ENCODE measurements around the gene ZNF784.
A peak's percentile ranks its signal among the peaks of the same experiment; 100 is the strongest.
"Not testable (repeated sequence)": the region's sequence is repeated elsewhere in the genome, so short reads cannot be mapped to it uniquely, and the experiment has no call there.

Gene ZNF784

GRCh38 chr19:55584871-55585270 is 39.5 kb downstream of the ZNF784 start:
- H3K36me3 ChIP-seq (ENCODE audit: control insufficient read depth, insufficient read depth, low read length, severe bottlenecking), result no peaks in the 10 kb centered on the region
- no peaks in the 10 kb centered on the region for H3K27me3 ChIP-seq (replicated peaks; ENCODE audit: control insufficient read depth, insufficient read depth, low read length)
- H3K9ac ChIP-seq (ENCODE audit: low read length), result no peak overlapping the region
- peaks cover 42% of the 10 kb centered on the region for H3K4me1 ChIP-seq (ENCODE audit: control insufficient read depth, insufficient read depth, low read length)
- no peaks in the 10 kb centered on the region for H3K9me3 ChIP-seq (ENCODE audit: control insufficient read depth, low read length)
- no peak overlapping the region for H3K4me3 ChIP-seq (ENCODE audit: low read length)
- DNase-seq (ENCODE audit: low read depth), result no peak

DNA sequence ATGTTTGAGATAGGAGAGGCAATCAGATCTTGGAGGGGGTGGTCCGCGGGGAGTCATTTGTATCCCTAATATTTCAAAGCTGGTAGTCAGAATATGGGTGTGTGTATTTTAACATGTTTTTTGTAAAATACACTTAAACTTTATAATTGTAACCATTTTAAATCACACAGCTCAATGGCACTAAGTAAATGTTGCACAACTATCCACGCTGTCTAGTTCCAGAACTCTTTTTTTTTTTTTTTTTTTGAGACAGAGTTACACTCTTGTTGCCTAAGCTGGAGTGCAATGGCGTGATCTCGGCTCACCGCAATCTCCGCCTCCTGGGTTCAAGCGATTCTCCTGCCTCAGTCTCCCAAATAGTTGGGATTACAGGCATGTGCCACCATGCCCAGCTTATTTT is 40.5 kb downstream of the ZNF784 start:
- not testable (repeated sequence) for H3K27me3 ChIP-seq (replicated peaks; ENCODE audit: control insufficient read depth, insufficient read depth, low read length); H3K36me3 ChIP-seq (ENCODE audit: control insufficient read depth, insufficient read depth, low read length, severe bottlenecking); H3K9me3 ChIP-seq (ENCODE audit: control insufficient read depth, low read length); H3K9ac ChIP-seq (ENCODE audit: low read length); H3K4me3 ChIP-seq (ENCODE audit: low read length)
- DNase-seq (ENCODE audit: low read depth), result peak; percentile 15
- H3K4me1 ChIP-seq (ENCODE audit: control insufficient read depth, insufficient read depth, low read length), result peaks cover 45% of the 10 kb centered on the region

GRCh38 chr19:55582284-55582683 is 42.1 kb downstream of the ZNF784 start:
- peaks cover 43% of the 10 kb centered on the region for H3K4me1 ChIP-seq (ENCODE audit: control insufficient read depth, insufficient read depth, low read length)
- not testable (repeated sequence) for H3K36me3 ChIP-seq (ENCODE audit: control insufficient read depth, insufficient read depth, low read length, severe bottlenecking); H3K27me3 ChIP-seq (replicated peaks; ENCODE audit: control insufficient read depth, insufficient read depth, low read length); DNase-seq (ENCODE audit: low read depth); H3K4me3 ChIP-seq (ENCODE audit: low read length); H3K9ac ChIP-seq (ENCODE audit: low read length); H3K9me3 ChIP-seq (ENCODE audit: control insufficient read depth, low read length)

DNA sequence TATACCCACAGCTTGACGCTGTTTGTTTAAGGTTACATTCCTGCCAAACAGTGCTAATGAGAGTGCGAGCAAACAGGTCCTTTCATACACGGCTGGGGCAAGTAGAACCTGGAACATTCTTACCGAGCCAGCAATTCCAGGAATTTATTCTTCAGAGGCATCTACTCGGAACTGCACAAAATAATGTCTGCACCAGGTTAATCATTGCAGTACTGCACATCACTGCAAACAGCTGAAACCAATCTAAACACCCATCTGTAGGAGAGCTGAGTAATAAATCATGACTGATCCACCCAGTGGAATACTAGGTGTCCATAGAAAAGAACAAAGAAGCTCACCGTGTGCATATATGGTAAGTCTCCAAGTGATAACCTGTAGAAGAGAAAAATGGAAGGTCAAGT is 42.5 kb downstream of the ZNF784 start:
- Histone ChIP-seq H3K9me3 (ENCODE audit: control insufficient read depth, low read length) (no peaks in the 10 kb centered on the region), H3K4me1 (ENCODE audit: control insufficient read depth, insufficient read depth, low read length) (peaks cover 38% of the 10 kb centered on the region), H3K27me3 (replicated peaks; ENCODE audit: control insufficient read depth, insufficient read depth, low read length) (no peaks in the 10 kb centered on the region), H3K36me3 (ENCODE audit: control insufficient read depth, insufficient read depth, low read length, severe bottlenecking) (peaks cover 8% of the 10 kb centered on the region), H3K9ac (ENCODE audit: low read length) (no peak overlapping the region), H3K4me3 (ENCODE audit: low read length) (peak overlapping the region; percentile 7)
- no peak for DNase-seq (ENCODE audit: low read depth)

DNA sequence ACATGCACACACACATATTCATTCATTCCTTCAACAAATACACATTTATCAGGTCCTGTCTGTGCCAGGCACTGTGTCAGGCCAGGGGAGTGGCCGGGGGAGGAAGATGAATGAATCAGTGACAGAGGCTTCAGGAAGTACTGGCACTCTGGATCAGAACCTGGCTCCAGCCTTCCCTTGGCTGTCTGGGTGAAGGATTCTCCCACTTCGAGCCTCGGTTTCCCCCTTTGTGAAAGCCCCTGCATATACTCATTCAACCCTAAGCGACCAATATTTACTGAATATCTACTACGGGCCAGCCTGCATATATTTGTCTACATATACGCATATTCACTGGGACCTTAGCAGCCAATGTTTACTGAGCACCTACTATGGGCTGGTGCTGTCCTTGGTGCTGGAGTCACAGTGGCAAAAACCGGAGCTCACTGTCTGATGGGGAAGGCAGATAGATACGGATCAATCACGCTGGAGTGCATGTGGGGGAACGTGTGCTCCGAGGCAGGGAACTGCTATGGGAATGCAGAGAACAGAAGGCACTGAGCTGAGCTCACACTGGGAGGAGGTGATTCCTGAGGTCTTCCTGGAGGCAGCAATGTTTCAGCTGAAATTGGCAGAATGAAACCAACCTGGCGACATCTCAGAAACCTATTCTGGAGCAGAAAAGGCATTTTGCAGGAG is 43.1 kb downstream of the ZNF784 start:
- Histone ChIP-seq H3K4me3 (ENCODE audit: low read length) (peak overlapping the region; percentile 93), H3K4me1 (ENCODE audit: control insufficient read depth, insufficient read depth, low read length) (peaks cover 35% of the 10 kb centered on the region), H3K9ac (ENCODE audit: low read length) (peak overlapping the region; percentile 95), H3K9me3 (ENCODE audit: control insufficient read depth, low read length) (no peaks in the 10 kb centered on the region), H3K36me3 (ENCODE audit: control insufficient read depth, insufficient read depth, low read length, severe bottlenecking) (peaks cover 10% of the 10 kb centered on the region), H3K27me3 (replicated peaks; ENCODE audit: control insufficient read depth, insufficient read depth, low read length) (no peaks in the 10 kb centered on the region)
- DNase-seq (ENCODE audit: low read depth), result no peak

DNA sequence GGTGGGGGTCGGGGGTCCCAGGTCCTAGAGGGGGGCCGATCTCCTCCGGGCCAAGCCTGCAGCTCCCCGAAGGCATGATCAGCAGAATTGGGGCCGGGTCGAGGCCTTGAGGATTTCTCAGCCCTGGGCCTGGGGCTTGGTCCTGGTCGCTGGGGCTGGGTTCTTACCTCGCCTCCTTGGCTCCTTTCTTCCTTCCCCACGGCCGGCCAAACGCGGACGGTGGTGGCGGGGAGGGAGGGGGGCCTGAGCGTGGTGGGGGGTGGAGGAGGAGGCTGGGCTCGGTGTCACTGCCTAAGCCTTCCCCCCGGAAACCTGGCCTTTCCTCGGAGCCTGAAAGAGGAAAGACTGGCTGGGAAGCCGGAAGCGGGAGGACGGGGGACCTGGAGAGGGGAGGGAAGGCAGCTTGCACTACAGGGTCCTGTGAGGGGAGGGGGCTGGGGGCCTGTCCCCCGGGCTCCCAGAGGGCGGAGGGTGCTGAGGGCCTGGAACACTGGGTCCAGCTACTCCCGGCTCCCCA is 43.7 kb downstream of the ZNF784 start, which contains the start of gene ZNF579:
Gene ZNF579 (minus strand): TSS at position 221 of the 517 bp plus-strand sequence. CDS start 1,209 bp downstream, outside the sequence.
- H3K9ac ChIP-seq (ENCODE audit: low read length), result peak within 1 kb of the TSS; percentile 95

GRCh38 chr19:55579766-55580621 is 44.4 kb downstream of the ZNF784 start:
- no peaks in the 10 kb centered on the region for H3K27me3 ChIP-seq (replicated peaks; ENCODE audit: control insufficient read depth, insufficient read depth, low read length)
- H3K4me3 ChIP-seq (ENCODE audit: low read length), result peak overlapping the region; percentile 93
- peaks cover 10% of the 10 kb centered on the region for H3K36me3 ChIP-seq (ENCODE audit: control insufficient read depth, insufficient read depth, low read length, severe bottlenecking)
- H3K9me3 ChIP-seq (ENCODE audit: control insufficient read depth, low read length), result no peaks in the 10 kb centered on the region
- H3K4me1 ChIP-seq (ENCODE audit: control insufficient read depth, insufficient read depth, low read length), result peaks cover 28% of the 10 kb centered on the region
- peak overlapping the region; percentile 95 for H3K9ac ChIP-seq (ENCODE audit: low read length)
- peak; percentile 73 for DNase-seq (ENCODE audit: low read depth)

More for the DNA sequence above, 43.7 kb downstream of the ZNF784 start, which contains the start of gene ZNF579:
- peak; percentile 95 for DNase-seq (ENCODE audit: low read depth)
- Histone ChIP-seq H3K9me3 (ENCODE audit: control insufficient read depth, low read length) (no peaks in the 10 kb centered on the region), H3K4me1 (ENCODE audit: control insufficient read depth, insufficient read depth, low read length) (peaks cover 31% of the 10 kb centered on the region), H3K36me3 (ENCODE audit: control insufficient read depth, insufficient read depth, low read length, severe bottlenecking) (peaks cover 10% of the 10 kb centered on the region), H3K27me3 (replicated peaks; ENCODE audit: control insufficient read depth, insufficient read depth, low read length) (no peaks in the 10 kb centered on the region), H3K4me3 (ENCODE audit: low read length) (peak within 1 kb of the TSS; percentile 93)

DNA sequence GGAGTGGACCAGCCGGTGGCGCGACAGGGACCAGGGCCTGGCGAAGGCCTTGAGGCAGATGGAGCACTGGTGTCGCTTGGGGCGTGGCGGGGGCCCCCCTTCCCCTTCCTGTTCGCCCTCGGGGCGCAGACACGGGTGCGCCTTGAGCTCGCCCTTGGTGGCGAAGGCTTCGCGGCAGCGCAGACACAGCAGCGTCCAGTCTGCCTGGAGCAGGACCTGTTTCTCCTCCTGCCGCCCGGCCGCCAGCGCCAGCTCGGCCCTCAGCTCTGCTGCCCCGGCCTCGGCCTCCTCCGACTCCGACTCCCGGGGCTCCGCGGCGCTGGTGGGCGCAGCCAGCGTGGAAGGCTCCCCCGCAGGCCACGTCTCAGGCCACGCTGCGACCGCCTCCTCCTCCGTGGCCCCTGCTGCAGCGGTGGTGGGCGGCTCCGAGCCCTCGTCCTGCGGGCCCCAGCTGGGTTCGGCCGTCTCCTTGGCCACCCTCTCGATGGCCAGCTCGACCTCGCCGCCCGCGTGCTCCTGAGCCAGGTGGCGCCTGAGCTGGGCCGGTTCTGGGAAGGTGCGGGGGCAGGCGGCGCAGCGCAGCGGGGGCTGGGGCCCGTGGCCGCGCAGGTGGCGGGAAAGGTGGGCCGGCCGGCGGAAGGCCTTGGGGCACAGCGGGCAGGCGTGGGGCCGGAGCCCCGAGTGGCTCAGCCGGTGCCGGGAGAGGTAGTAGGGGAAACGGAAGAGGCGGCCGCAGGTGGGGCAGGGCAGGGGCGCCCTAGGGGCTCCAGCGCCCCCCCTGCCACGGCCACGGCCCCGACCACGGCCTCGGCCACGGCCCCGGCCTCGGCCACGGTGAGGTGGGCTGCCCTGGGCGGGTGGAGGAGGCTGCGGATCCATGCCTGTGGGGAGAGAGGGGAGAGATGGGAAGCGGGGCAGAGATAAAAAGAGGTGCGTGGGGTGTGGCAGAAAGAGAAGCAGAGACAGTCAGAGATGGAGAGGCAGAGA is 45.3 kb downstream of the ZNF784 start:
- no peaks in the 10 kb centered on the region for H3K9me3 ChIP-seq (ENCODE audit: control insufficient read depth, low read length)
- H3K4me1 ChIP-seq (ENCODE audit: control insufficient read depth, insufficient read depth, low read length), result peaks cover 23% of the 10 kb centered on the region
- no peak for DNase-seq (ENCODE audit: low read depth)
- peak overlapping the region; percentile 95 for H3K9ac ChIP-seq (ENCODE audit: low read length)
- peaks cover 10% of the 10 kb centered on the region for H3K36me3 ChIP-seq (ENCODE audit: control insufficient read depth, insufficient read depth, low read length, severe bottlenecking)
- H3K27me3 ChIP-seq (replicated peaks; ENCODE audit: control insufficient read depth, insufficient read depth, low read length), result no peaks in the 10 kb centered on the region
- peak overlapping the region; percentile 93 for H3K4me3 ChIP-seq (ENCODE audit: low read length)

DNA sequence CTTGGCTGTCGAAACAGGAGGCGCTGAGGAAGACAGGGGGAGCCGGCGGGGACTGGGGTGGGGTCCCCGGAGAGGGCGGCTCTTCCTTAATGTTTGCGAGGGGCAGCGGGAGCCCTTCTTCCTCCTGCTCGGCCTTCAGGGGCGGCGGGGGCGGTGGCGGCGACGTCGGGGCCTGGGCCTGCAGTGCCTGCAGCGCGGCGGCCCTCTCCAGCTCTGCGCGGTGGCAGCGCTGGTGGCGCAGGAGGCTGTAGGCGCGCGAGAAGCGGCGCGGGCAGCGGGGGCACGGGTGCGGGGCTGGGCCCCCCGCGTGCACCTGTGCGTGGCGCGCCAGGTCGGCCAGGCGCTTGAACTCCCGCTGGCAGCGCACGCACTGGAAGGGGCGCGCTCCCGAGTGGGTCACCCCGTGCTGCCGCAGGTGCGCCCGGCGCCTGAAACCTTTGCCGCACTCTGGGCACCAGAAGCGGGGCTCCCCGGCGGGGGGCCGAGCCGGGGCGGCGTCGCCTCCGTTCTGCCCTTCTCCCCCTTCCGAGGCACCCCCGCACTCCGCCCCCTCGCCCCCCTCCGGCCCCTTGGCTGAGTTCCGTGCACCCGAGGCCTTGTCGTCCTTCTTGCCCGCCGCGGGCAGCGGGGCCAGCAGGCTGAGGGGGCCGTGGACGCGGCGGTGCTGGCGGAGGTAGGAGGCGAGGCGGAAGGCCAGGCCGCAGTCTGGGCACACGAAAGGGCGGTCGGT is 46.2 kb downstream of the ZNF784 start:
- H3K9me3 ChIP-seq (ENCODE audit: control insufficient read depth, low read length), result no peaks in the 10 kb centered on the region
- DNase-seq (ENCODE audit: low read depth), result no peak
- no peak overlapping the region for H3K4me3 ChIP-seq (ENCODE audit: low read length)
- H3K27me3 ChIP-seq (replicated peaks; ENCODE audit: control insufficient read depth, insufficient read depth, low read length), result no peaks in the 10 kb centered on the region
- H3K4me1 ChIP-seq (ENCODE audit: control insufficient read depth, insufficient read depth, low read length), result peaks cover 18% of the 10 kb centered on the region
- H3K36me3 ChIP-seq (ENCODE audit: control insufficient read depth, insufficient read depth, low read length, severe bottlenecking), result peaks cover 10% of the 10 kb centered on the region
- no peak overlapping the region for H3K9ac ChIP-seq (ENCODE audit: low read length)

GRCh38 chr19:55576746-55577145 is 47.6 kb downstream of the ZNF784 start:
- no peak overlapping the region for H3K4me3 ChIP-seq (ENCODE audit: low read length)
- H3K27me3 ChIP-seq (replicated peaks; ENCODE audit: control insufficient read depth, insufficient read depth, low read length), result no peaks in the 10 kb centered on the region
- no peak for DNase-seq (ENCODE audit: low read depth)
- H3K9ac ChIP-seq (ENCODE audit: low read length), result no peak overlapping the region
- H3K9me3 ChIP-seq (ENCODE audit: control insufficient read depth, low read length), result no peaks in the 10 kb centered on the region
- peaks cover 10% of the 10 kb centered on the region for H3K36me3 ChIP-seq (ENCODE audit: control insufficient read depth, insufficient read depth, low read length, severe bottlenecking)
- H3K4me1 ChIP-seq (ENCODE audit: control insufficient read depth, insufficient read depth, low read length), result peaks cover 13% of the 10 kb centered on the region
